ENCODE data around the gene TNFRSF1B.
A peak's percentile ranks its signal among the peaks of the same experiment; 100 is the strongest.

- TF ChIP-seq POLR2AphosphoS5 (IDR thresholded peaks at IDR 0.05) (peak; percentile 12), CTCF (IDR thresholded peaks at IDR 0.05) (no peak)
Measured at GRCh38 chr1:12173631-12174121, 6.9 kb downstream of the TNFRSF1B start.

Measured in gastroesophageal sphincter (tissue), 3 donors.